ENCODE results near the gene CCZ1B. TPM values are rescaled to one million over a fixed set of nuclear protein-coding genes. Genes with fewer than 3 reads are reported as not detected.
"Not testable (repeated sequence)": the region's sequence is repeated elsewhere in the genome, so short reads cannot be mapped to it uniquely, and the experiment has no call there.

CCZ1B gene
- total RNA-seq, 1 donor from 2014 or later = 94.8 TPM

DNA sequence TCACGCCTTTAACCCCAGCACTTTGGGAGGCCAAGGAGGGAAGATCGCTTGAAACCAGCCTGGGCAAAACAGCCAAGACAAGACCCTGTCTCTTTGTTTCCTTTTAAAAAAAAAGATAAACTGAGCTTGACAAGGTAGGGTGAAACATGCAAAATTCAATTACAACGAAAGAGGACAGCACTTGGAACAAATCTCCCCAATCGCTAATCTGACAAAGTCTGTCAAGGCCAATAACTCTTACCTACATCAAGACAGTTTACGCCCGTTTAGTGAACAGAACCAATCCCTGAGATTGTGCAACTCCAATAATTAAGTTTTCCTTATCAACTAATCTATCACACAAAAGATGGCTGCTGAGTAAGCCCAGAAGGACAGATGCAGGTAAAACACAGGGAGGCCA lies 4.5 kb downstream of the CCZ1B start:
- H3K4me3 Mint-ChIP-seq; H3K9me3 Mint-ChIP-seq; H3K27ac Mint-ChIP-seq; DNase-seq (ENCODE audit: low spot score); H3K4me1 Mint-ChIP-seq (ENCODE audit: low read depth); intact Hi-C loops (cut with micrococcal nuclease); H3K27me3 Mint-ChIP-seq (ENCODE audit: insufficient read depth): not testable (repeated sequence)
- peaks cover 20% of the 10 kb centered on the region for H3K36me3 Mint-ChIP-seq (ENCODE audit: low read depth)

DNA sequence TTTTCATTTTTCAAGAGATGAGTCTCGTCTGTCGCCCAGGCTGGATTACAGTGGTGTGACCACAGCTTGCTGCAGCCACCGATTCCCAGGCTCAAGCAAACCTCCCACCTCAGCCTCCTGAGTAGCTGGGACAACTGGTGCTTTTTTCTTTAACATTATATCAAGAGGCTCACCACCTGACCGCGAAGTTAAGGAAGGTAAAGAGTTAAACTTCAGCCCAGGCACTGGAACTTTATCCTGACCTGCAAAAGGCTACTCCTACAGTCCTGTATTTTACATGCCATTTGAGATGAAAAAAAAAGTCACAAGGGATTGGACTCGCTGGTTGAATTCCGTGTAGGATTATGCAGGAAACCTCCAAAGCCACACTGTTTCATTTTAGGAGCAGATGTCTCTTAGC lies 10.6 kb downstream of the CCZ1B start:
- H3K27me3 Mint-ChIP-seq (ENCODE audit: insufficient read depth); DNase-seq (ENCODE audit: low spot score); H3K27ac Mint-ChIP-seq; intact Hi-C loops (cut with micrococcal nuclease); H3K4me3 Mint-ChIP-seq; H3K9me3 Mint-ChIP-seq; H3K36me3 Mint-ChIP-seq (ENCODE audit: low read depth); H3K4me1 Mint-ChIP-seq (ENCODE audit: low read depth): not testable (repeated sequence)

DNA sequence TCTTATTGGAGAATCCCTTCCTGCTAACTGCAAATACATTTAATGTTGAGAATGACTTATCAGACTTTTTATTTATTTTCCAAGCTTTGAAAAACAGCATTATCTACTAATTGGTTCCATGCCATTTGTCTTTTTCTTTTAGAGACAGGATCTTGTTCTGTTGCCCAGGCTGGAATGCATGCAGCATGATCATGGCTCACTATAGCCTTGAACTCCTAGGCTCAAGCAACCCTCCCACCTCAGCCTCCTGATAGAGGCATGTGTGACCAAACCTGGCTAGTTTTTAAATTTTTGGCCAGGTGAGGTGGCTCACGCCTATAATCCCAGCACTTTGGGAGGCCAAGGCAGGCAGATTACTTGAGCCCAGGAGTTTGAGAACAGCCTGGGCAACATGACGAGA lies 13.1 kb downstream of the CCZ1B start:
- intact Hi-C loops (cut with micrococcal nuclease); H3K36me3 Mint-ChIP-seq (ENCODE audit: low read depth); H3K4me3 Mint-ChIP-seq; H3K4me1 Mint-ChIP-seq (ENCODE audit: low read depth); H3K27me3 Mint-ChIP-seq (ENCODE audit: insufficient read depth); H3K9me3 Mint-ChIP-seq; H3K27ac Mint-ChIP-seq; DNase-seq (ENCODE audit: low spot score): not testable (repeated sequence)

DNA sequence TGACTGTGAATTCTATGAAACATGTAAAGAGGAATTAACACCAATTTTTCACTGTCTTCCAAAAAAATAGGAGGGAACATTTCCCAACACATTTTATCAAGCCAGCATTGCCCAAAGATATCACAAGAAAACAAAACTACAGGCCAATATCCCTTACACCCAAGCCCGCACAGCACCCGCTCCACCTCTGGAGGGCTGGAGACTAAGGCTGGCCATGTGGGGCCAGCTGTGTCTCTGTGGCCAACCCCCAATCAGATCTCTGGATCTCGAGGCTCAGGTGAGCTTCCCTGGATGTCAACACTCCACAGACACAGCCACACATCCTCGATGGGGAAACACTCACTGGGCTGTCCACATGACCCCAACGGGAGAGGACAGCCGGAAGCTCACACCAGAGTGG lies 18.1 kb downstream of the CCZ1B start:
- H3K27ac Mint-ChIP-seq; H3K4me3 Mint-ChIP-seq; H3K4me1 Mint-ChIP-seq (ENCODE audit: low read depth); H3K36me3 Mint-ChIP-seq (ENCODE audit: low read depth); H3K9me3 Mint-ChIP-seq; DNase-seq (ENCODE audit: low spot score); intact Hi-C loops (cut with micrococcal nuclease); H3K27me3 Mint-ChIP-seq (ENCODE audit: insufficient read depth): not testable (repeated sequence)

DNA sequence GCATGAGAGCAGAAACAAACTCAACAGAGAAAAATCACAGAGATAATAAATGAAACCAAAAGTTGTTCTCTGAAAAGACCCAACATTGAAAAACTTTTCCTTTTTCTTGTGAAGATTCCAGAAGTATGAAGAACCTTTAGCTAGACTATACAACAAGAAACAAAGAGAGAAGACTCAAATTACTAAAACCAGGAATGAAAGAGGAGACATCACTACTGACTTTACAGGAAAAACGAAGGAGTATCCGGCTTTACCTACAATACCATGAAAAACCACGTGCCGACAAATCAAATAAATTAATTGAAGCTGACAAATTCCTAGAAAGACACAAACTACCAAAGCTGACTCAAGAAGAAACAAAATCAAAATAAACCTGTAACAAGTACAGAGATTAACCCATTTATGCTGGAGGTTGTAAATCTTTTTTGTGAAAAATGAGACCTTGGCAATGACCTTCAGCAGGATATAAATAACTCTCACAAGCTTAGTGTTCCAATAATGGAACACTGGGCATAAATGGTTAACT lies 18.6 kb downstream of the CCZ1B start:
- H3K27ac Mint-ChIP-seq; H3K4me1 Mint-ChIP-seq (ENCODE audit: low read depth); DNase-seq (ENCODE audit: low spot score); H3K9me3 Mint-ChIP-seq; H3K4me3 Mint-ChIP-seq; H3K27me3 Mint-ChIP-seq (ENCODE audit: insufficient read depth); intact Hi-C loops (cut with micrococcal nuclease); H3K36me3 Mint-ChIP-seq (ENCODE audit: low read depth): not testable (repeated sequence)

GRCh38 chr7:6800331-6800730 lies 25.7 kb downstream of the CCZ1B start:
- H3K4me3 Mint-ChIP-seq; H3K27me3 Mint-ChIP-seq (ENCODE audit: insufficient read depth); H3K4me1 Mint-ChIP-seq (ENCODE audit: low read depth); H3K9me3 Mint-ChIP-seq; H3K27ac Mint-ChIP-seq; DNase-seq (ENCODE audit: low spot score); H3K36me3 Mint-ChIP-seq (ENCODE audit: low read depth); intact Hi-C loops (cut with micrococcal nuclease): not testable (repeated sequence)

- H3K36me3 Mint-ChIP-seq (ENCODE audit: low read depth); intact Hi-C loops (cut with micrococcal nuclease); H3K27me3 Mint-ChIP-seq (ENCODE audit: insufficient read depth); H3K9me3 Mint-ChIP-seq; H3K4me3 Mint-ChIP-seq; H3K27ac Mint-ChIP-seq; DNase-seq (ENCODE audit: low spot score); H3K4me1 Mint-ChIP-seq (ENCODE audit: low read depth): not testable (repeated sequence)
Observed at GRCh38 chr7:6799887-6800286, 26.2 kb downstream of the CCZ1B start.

- H3K4me3 Mint-ChIP-seq; H3K9me3 Mint-ChIP-seq; intact Hi-C loops (cut with micrococcal nuclease); H3K4me1 Mint-ChIP-seq (ENCODE audit: low read depth); H3K27me3 Mint-ChIP-seq (ENCODE audit: insufficient read depth); H3K27ac Mint-ChIP-seq; H3K36me3 Mint-ChIP-seq (ENCODE audit: low read depth); DNase-seq (ENCODE audit: low spot score): not testable (repeated sequence)
Observed at GRCh38 chr7:6798047-6798446, 28.0 kb downstream of the CCZ1B start.

DNA sequence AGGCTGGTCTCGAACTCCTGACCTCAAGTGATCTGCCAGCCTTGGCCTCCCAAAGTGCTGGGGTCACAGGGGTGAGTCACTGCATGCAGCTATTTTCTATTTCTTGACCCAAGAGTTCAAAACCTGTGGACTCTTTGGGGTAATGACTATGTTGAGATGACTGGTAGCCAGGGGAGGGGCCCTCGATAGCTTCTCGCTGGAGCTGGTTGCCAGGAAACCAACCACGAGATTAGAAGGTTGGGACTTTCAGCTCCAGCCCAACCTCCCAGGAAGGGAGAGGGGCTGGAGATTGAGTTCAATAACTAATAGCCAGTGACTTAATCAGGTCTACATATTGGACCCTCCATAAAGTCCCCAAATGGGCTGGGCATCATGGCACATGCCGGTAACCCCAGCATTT lies 28.9 kb downstream of the CCZ1B start:
- H3K4me1 Mint-ChIP-seq (ENCODE audit: low read depth); H3K9me3 Mint-ChIP-seq; intact Hi-C loops (cut with micrococcal nuclease): not testable (repeated sequence)

DNA sequence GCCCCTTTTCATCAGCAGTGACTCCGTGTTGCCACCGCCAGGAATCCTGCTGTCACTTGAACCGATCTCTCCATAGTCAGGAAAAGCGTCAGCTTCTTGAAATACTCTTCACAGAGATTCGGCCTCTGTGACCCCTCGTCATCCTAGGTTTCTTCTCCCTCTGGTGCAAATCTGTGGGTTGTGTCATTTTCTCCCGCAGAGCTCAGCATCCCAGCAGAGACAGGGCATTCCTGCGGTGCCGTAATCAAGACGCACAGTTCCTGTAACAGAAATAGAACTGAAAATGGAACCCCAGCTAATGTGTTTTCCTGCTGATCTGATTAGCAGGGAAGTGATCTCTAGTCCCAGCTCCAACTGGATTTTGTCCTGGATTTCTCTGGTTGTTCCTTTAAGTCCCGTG lies 31.8 kb downstream of the CCZ1B start:
- H3K4me1 Mint-ChIP-seq (ENCODE audit: low read depth); H3K27ac Mint-ChIP-seq; H3K4me3 Mint-ChIP-seq; H3K27me3 Mint-ChIP-seq (ENCODE audit: insufficient read depth); H3K36me3 Mint-ChIP-seq (ENCODE audit: low read depth); intact Hi-C loops (cut with micrococcal nuclease); H3K9me3 Mint-ChIP-seq; DNase-seq (ENCODE audit: low spot score): not testable (repeated sequence)

More for the DNA sequence above, 28.9 kb downstream of the CCZ1B start:
- not testable (repeated sequence) for H3K4me3 Mint-ChIP-seq; DNase-seq (ENCODE audit: low spot score); H3K36me3 Mint-ChIP-seq (ENCODE audit: low read depth); H3K27me3 Mint-ChIP-seq (ENCODE audit: insufficient read depth); H3K27ac Mint-ChIP-seq

- H3K27me3 Mint-ChIP-seq (ENCODE audit: insufficient read depth); H3K9me3 Mint-ChIP-seq; H3K27ac Mint-ChIP-seq; H3K4me3 Mint-ChIP-seq; H3K4me1 Mint-ChIP-seq (ENCODE audit: low read depth); intact Hi-C loops (cut with micrococcal nuclease); H3K36me3 Mint-ChIP-seq (ENCODE audit: low read depth); DNase-seq (ENCODE audit: low spot score): not testable (repeated sequence)
Observed at GRCh38 chr7:6792113-6792872, 33.8 kb downstream of the CCZ1B start.

GRCh38 chr7:6789353-6789752 lies 36.7 kb downstream of the CCZ1B start:
- H3K9me3 Mint-ChIP-seq; H3K36me3 Mint-ChIP-seq (ENCODE audit: low read depth); H3K4me1 Mint-ChIP-seq (ENCODE audit: low read depth); DNase-seq (ENCODE audit: low spot score); intact Hi-C loops (cut with micrococcal nuclease); H3K27me3 Mint-ChIP-seq (ENCODE audit: insufficient read depth); H3K4me3 Mint-ChIP-seq; H3K27ac Mint-ChIP-seq: not testable (repeated sequence)

DNA sequence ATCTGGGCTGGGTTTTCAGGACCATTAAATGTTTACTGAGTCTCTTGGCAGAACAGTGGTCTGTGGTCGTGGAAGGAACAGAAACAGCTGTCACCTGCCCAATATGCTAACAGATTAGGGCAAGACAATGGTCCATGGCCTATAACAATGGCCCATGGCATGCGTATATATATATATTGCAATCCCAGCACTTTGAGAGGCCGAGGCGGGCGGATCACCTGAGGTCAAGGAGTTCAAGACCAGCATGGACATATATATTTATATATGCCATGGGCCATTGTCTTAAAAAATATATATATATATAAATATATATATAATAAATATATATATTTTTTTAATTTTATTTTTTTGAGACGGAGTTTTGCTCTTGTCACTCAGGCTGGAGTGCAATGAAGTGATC lies 44.5 kb downstream of the CCZ1B start:
- H3K4me1 Mint-ChIP-seq (ENCODE audit: low read depth); H3K4me3 Mint-ChIP-seq; H3K27ac Mint-ChIP-seq; H3K9me3 Mint-ChIP-seq; H3K27me3 Mint-ChIP-seq (ENCODE audit: insufficient read depth); intact Hi-C loops (cut with micrococcal nuclease); DNase-seq (ENCODE audit: low spot score); H3K36me3 Mint-ChIP-seq (ENCODE audit: low read depth): not testable (repeated sequence)

DNA sequence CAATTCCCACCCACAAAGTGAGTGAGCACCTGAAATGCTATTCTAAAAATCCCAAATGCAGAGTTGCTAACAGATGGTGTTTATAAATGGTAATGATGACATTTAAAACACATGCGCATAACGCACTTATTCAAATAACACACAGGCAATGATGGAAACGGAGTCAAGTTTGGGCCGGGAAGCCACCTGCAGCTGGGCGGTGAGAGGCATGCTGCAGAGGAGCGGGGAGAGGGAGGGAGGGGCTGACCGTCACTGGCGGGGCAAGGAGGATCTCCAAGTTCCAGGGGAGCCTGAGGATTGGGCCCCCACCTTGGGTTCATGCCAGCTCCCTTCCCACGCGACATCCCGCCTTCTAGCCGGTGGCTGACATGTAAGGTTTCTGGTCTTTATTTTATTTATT lies 64.9 kb downstream of the CCZ1B start:
- H3K9me3 Mint-ChIP-seq; H3K27me3 Mint-ChIP-seq (ENCODE audit: insufficient read depth); H3K4me1 Mint-ChIP-seq (ENCODE audit: low read depth); H3K36me3 Mint-ChIP-seq (ENCODE audit: low read depth); intact Hi-C loops (cut with micrococcal nuclease); DNase-seq (ENCODE audit: low spot score); H3K27ac Mint-ChIP-seq; H3K4me3 Mint-ChIP-seq: not testable (repeated sequence)

Measured in activated T-helper 1 cell treated with anti-CD3 and anti-CD28 coated beads, Interleukin-12 subunit alpha, Interleukin-12 subunit beta, Interleukin-2, Interleukin-4 antibody, amounts not matched to agents 30 ng/mL and 10 ng/mL and 1 ng/mL, durations not matched to agents 14 hours and 24 hours and 36 hours (primary cell).